HFFc6 (cell line): ENCODE data around the gene GDPD5. TPM values are rescaled to one million over a fixed set of nuclear protein-coding genes. Genes with fewer than 3 reads are reported as not detected.

Source experiments
- DNase-seq: peaks from one replicate; pipeline ENCODE4 v3.0.0-alpha.2; 2018
- H3K27ac Mint-ChIP-seq: 2 replicates; pipeline ENCODE4 v1.8.0; 2020; ENCODE audit warnings: mild to moderate bottlenecking, mixed read lengths
- H3K27me3 Mint-ChIP-seq: 2 replicates; pipeline ENCODE4 v1.8.0; 2021; ENCODE audit warnings: mild to moderate bottlenecking, moderate library complexity, mixed read lengths; ENCODE audit not compliant: insufficient read depth
- H3K36me3 Mint-ChIP-seq: 2 replicates; pipeline ENCODE4 v1.8.0; 2021; ENCODE audit warnings: low read depth, mixed read lengths
- H3K4me1 Mint-ChIP-seq: 2 replicates; pipeline ENCODE4 v1.8.0; 2020; ENCODE audit warnings: low read depth, mixed read lengths
- H3K4me3 Mint-ChIP-seq: 2 replicates; pipeline ENCODE4 v1.8.0; 2020; ENCODE audit warnings: mild to moderate bottlenecking, moderate library complexity, mixed read lengths
- H3K9me3 Mint-ChIP-seq: 2 replicates; pipeline ENCODE4 v1.8.0; 2020; ENCODE audit warnings: mild to moderate bottlenecking, mixed read lengths
- CTCF ChIP-seq: fragments of 200-600 bp; sonication (generic); IDR thresholded peaks from 2 replicates; pipeline ENCODE4 v1.5.0; 2021; ENCODE audit warnings: antibody characterized with exemption, mild to moderate bottlenecking
- total RNA-seq, 6 experiments: library from RNA; stranded (reverse); fragmentation: NEBNext Ultra II Directional; extraction: Animal tissue kit (Norgen Biotek cat#: 25700); gene quantifications; 2 replicates in 1 of 6; 3 replicates in 5 of 6; pipeline ENCODE4 v1.2.3, GENCODE V29; 2021

The GDPD5 gene
- total RNA-seq, 6 experiments from 2014 or later: 2.5 to 5.7 (median 4.2) TPM

GRCh38 chr11:75426720-75427086 lies 99.0 kb downstream of the GDPD5 start:
- no peak overlapping the region for H3K27ac Mint-ChIP-seq
- peaks cover 8% of the 10 kb centered on the region for H3K9me3 Mint-ChIP-seq
- no peak overlapping the region for H3K4me3 Mint-ChIP-seq
- H3K36me3 Mint-ChIP-seq: peaks cover 4% of the 10 kb centered on the region
- peaks cover 27% of the 10 kb centered on the region for H3K27me3 Mint-ChIP-seq
- TF ChIP-seq CTCF: no peak
- H3K4me1 Mint-ChIP-seq: peaks cover 10% of the 10 kb centered on the region; the same call in 1 of the 2 replicates
- no peak for DNase-seq

GRCh38 chr11:75425422-75425821 lies 100.3 kb downstream of the GDPD5 start:
- Mint-ChIP-seq H3K27ac (no peak overlapping the region), H3K4me1 (peaks cover 10% of the 10 kb centered on the region; the same call in 1 of the 2 replicates), H3K4me3 (no peak overlapping the region), H3K36me3 (peaks cover 4% of the 10 kb centered on the region), H3K9me3 (peaks cover 5% of the 10 kb centered on the region), H3K27me3 (peaks cover 14% of the 10 kb centered on the region)
- no peak for DNase-seq
- peak; percentile 56 for TF ChIP-seq CTCF

GRCh38 chr11:75424396-75424795 lies 101.3 kb downstream of the GDPD5 start:
- TF ChIP-seq CTCF: no peak
- Mint-ChIP-seq H3K27ac (no peak overlapping the region), H3K4me1 (peaks cover 8% of the 10 kb centered on the region; the same call in 1 of the 2 replicates), H3K9me3 (peaks cover 3% of the 10 kb centered on the region), H3K27me3 (peaks cover 12% of the 10 kb centered on the region), H3K36me3 (peaks cover 3% of the 10 kb centered on the region), H3K4me3 (no peak overlapping the region)
- no peak for DNase-seq

- Mint-ChIP-seq H3K4me3 (no peak overlapping the region), H3K4me1 (peaks cover 12% of the 10 kb centered on the region), H3K36me3 (no peaks in the 10 kb centered on the region), H3K9me3 (no peaks in the 10 kb centered on the region), H3K27me3 (peaks cover 6% of the 10 kb centered on the region), H3K27ac (no peak overlapping the region)
- no peak for DNase-seq
- no peak for TF ChIP-seq CTCF
Observed at GRCh38 chr11:75423721-75424120, 102.0 kb downstream of the GDPD5 start.

GRCh38 chr11:75422248-75423231 lies 103.2 kb downstream of the GDPD5 start:
- Mint-ChIP-seq H3K36me3 (no peaks in the 10 kb centered on the region), H3K4me3 (no peak overlapping the region), H3K27me3 (no peaks in the 10 kb centered on the region; the same call in 1 of the 2 replicates), H3K9me3 (no peaks in the 10 kb centered on the region), H3K4me1 (peaks cover 23% of the 10 kb centered on the region), H3K27ac (no peak overlapping the region)
- no peak for DNase-seq
- TF ChIP-seq CTCF: no peak
